OCI-LY3 (cell line): ENCODE data around the gene ANKRD36B.
"Not testable (repeated sequence)": the region's sequence is repeated elsewhere in the genome, so short reads cannot be mapped to it uniquely, and the experiment has no call there.

Source experiments
- H2AFZ ChIP-seq: fragments of 200-600, 300-600 bp; shearing (Covaris generic); 2 replicates; pipeline ENCODE4 v1.6.0; 2014; ENCODE audit warnings: antibody characterized with exemption, low read depth, low read length
- H3K27ac ChIP-seq: fragments of 200-600, 300-600 bp; sonication (generic); 2 replicates; pipeline ENCODE4 v1.5.1; 2014; ENCODE audit warnings: mild to moderate bottlenecking, low read length, moderate library complexity, mixed read lengths
- H3K27me3 ChIP-seq: fragments of 200-600, 300-600 bp; sonication (generic); 2 replicates; pipeline ENCODE4 v1.6.1; 2014; ENCODE audit warnings: low read depth, low read length, mixed read lengths
- H3K36me3 ChIP-seq: fragments of 200-600, 300-600 bp; sonication (generic); replicated peaks from 2 replicates; pipeline ENCODE3; 2014; ENCODE audit warnings: low read depth, low read length, mixed read lengths
- H3K4me1 ChIP-seq: fragments of 300-600, 200-600 bp; sonication (generic); 2 replicates; pipeline ENCODE4 v1.6.1; 2014; ENCODE audit warnings: low read length, mixed read lengths
- H3K4me2 ChIP-seq: fragments of 200-600, 300-600 bp; sonication (generic); 2 replicates; pipeline ENCODE4 v1.6.1; 2014; ENCODE audit warnings: low read length, mixed read lengths
- H3K4me3 ChIP-seq: fragments of 300-600, 200-600 bp; sonication (generic); 2 replicates; pipeline ENCODE4 v1.5.1; 2014; ENCODE audit warnings: antibody characterized with exemption, mild to moderate bottlenecking, low read length, moderate library complexity
- H3K79me2 ChIP-seq: fragments of 300-600, 200-600 bp; shearing (Covaris generic); 2 replicates; pipeline ENCODE4 v1.6.1; 2014; ENCODE audit warnings: mild to moderate bottlenecking, low read length, mixed read lengths
- H3K9ac ChIP-seq: fragments of 300-600, 200-600 bp; shearing (Covaris generic); 2 replicates; pipeline ENCODE4 v1.6.0; 2014; ENCODE audit warnings: mild to moderate bottlenecking, low read length, moderate library complexity
- H3K9me3 ChIP-seq: fragments of 200-600, 300-600 bp; shearing (Covaris generic); 2 replicates; pipeline ENCODE4 v1.6.1; 2014; ENCODE audit warnings: low read length, mixed read lengths; ENCODE audit not compliant: insufficient read depth
- H4K20me1 ChIP-seq: fragments of 200-600, 300-600 bp; sonication (generic); 2 replicates; pipeline ENCODE4 v1.6.1; 2016; ENCODE audit warnings: low read length, mixed read lengths; ENCODE audit not compliant: insufficient read depth
- TF ChIP-seq, protein P1 (sequence below): fragments of 200-600, 300-600 bp; sonication (generic); IDR thresholded peaks from 2 replicates; pipeline ENCODE4 v1.5.1; 2014; ENCODE audit warnings: antibody characterized with exemption, low read length, low read depth

ANKRD36B gene

DNA sequence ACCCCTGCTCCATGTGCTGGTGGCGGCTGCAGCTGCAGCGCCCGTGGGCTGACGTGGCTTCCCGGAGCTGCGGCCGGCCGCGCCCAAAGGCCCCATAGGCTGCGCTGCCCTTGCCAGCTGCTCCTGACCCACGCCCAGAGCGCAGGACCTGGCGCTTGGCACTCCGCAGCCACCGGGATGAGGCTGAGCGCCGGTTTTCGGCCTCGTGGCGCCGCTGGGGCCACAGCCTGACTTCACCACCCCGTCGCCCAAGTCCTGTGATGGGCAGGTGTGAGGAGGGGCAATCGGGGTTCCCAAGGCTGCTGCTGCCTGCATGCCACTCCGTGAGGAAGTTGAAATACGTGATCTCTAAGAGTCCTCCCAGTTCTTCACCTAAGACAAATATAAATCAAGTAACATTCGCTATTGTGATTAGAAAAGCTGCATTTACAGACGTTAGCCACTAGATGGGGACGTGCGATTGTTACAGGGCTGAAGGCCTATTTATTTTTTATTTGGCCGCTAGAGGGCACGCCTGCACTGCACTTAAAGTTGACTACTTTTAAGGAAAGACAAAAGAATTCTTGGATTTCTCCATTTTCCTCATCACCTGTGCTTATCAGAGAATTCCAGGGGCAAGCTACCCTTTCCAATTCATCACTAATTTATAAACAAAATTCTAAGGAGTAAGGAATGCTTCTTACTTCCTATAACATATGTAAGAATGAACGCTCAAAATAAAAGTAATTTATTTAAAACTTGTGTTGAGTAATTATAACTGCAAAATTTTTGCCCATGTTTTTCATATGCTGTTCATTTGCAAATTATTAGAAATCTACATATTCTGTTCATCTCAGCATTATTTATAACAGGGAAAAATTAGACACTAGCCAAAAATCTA is 1.1 kb upstream of the ANKRD36B start:
- H3K4me1 ChIP-seq, H4K20me1 ChIP-seq, H3K9me3 ChIP-seq, H3K36me3 ChIP-seq, H3K27me3 ChIP-seq, H3K79me2 ChIP-seq: not testable (repeated sequence)
- peak overlapping the region; percentile 81 for H3K4me2 ChIP-seq
- H3K4me3 ChIP-seq, result peak overlapping the region; percentile 83
- peak overlapping the region; percentile 90 for H2AFZ ChIP-seq
- TF ChIP-seq, protein P1, sequence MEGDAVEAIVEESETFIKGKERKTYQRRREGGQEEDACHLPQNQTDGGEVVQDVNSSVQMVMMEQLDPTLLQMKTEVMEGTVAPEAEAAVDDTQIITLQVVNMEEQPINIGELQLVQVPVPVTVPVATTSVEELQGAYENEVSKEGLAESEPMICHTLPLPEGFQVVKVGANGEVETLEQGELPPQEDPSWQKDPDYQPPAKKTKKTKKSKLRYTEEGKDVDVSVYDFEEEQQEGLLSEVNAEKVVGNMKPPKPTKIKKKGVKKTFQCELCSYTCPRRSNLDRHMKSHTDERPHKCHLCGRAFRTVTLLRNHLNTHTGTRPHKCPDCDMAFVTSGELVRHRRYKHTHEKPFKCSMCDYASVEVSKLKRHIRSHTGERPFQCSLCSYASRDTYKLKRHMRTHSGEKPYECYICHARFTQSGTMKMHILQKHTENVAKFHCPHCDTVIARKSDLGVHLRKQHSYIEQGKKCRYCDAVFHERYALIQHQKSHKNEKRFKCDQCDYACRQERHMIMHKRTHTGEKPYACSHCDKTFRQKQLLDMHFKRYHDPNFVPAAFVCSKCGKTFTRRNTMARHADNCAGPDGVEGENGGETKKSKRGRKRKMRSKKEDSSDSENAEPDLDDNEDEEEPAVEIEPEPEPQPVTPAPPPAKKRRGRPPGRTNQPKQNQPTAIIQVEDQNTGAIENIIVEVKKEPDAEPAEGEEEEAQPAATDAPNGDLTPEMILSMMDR, result peak; percentile 90
- peak overlapping the region; percentile 86 for H3K9ac ChIP-seq
- peak overlapping the region; percentile 81 for H3K27ac ChIP-seq

DNA sequence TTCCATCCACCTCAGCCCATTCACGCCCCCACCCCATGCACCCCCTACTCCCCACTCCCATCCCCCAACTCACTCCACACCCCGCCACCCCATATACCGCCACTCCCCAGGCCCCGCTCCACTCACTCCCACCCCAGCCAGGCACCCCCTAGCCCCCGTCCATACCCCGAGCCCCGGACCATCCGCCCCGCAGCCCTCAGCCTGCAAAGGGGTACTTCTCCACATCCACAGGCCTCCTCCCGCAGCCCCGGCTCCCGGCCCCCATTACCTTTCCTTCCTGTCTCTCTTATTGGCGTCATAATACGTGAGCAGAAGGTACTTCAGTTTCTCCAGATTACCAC is 450 bp downstream of the ANKRD36B start:
- H3K79me2 ChIP-seq, H4K20me1 ChIP-seq, H3K4me1 ChIP-seq, H3K27me3 ChIP-seq, H3K9me3 ChIP-seq, H3K36me3 ChIP-seq: not testable (repeated sequence)
- peak overlapping the region; percentile 94 for H3K4me3 ChIP-seq
- H3K4me2 ChIP-seq, result peak overlapping the region; percentile 59
- H2AFZ ChIP-seq, result 0 out of 2 replicates have a peak overlapping the region, but pooled peaks have one; percentile 85
- H3K9ac ChIP-seq, result peak overlapping the region; percentile 82
- H3K27ac ChIP-seq, result peak overlapping the region; percentile 78

DNA sequence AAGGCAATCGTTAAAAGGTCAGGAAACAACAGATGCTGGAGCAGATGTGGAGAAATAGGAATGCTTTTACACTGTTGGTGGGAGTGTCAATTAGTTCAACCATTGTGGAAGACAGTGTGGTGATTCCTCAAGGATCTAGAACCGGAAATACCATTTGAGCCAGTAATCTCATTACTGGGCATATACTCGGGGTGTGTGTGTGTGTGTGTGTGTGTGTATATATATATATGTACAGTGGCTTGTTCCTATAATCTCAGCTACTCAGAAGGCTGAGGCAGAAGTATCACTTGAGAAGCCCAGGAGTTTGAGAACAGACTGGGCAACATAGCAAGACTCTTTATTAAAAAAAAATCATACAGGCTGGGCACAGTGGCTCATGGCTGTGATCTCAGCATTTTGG is 24.0 kb downstream of the ANKRD36B start:
- not testable (repeated sequence) for H2AFZ ChIP-seq, H3K4me2 ChIP-seq, H3K27ac ChIP-seq, H3K4me1 ChIP-seq, H3K79me2 ChIP-seq, H3K27me3 ChIP-seq, H3K36me3 ChIP-seq, H3K9ac ChIP-seq, H3K9me3 ChIP-seq, H4K20me1 ChIP-seq, H3K4me3 ChIP-seq

GRCh38 chr2:97552406-97552805 is 37.3 kb downstream of the ANKRD36B start:
- not testable (repeated sequence) for H3K4me1 ChIP-seq, H3K27ac ChIP-seq, H3K79me2 ChIP-seq, H3K27me3 ChIP-seq, H3K9ac ChIP-seq, H2AFZ ChIP-seq, H4K20me1 ChIP-seq, H3K4me2 ChIP-seq, H3K9me3 ChIP-seq, H3K36me3 ChIP-seq, H3K4me3 ChIP-seq

DNA sequence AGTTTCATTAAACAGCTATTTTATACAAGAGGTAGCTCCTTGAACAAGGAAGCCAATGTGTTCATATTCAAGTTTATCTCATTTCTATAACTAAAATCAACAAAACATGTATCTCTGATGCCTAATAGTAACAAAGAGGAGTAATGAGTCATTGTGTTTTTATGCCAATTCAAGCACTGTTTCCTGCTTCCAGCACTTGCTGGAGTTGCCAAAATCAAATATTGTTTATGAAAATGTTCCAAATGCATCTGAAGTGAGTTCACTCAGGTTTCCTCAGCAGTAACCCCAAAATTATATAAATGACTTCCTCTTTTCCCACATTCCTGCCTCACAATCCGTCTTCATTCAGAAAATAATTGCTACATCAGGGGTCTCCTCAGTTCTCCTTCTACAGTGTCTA is 39.2 kb downstream of the ANKRD36B start:
- H3K36me3 ChIP-seq, H4K20me1 ChIP-seq, H3K9ac ChIP-seq, H3K4me1 ChIP-seq, H3K27me3 ChIP-seq, H3K4me3 ChIP-seq, H3K27ac ChIP-seq, H3K4me2 ChIP-seq, H3K9me3 ChIP-seq, H3K79me2 ChIP-seq, H2AFZ ChIP-seq: not testable (repeated sequence)

DNA sequence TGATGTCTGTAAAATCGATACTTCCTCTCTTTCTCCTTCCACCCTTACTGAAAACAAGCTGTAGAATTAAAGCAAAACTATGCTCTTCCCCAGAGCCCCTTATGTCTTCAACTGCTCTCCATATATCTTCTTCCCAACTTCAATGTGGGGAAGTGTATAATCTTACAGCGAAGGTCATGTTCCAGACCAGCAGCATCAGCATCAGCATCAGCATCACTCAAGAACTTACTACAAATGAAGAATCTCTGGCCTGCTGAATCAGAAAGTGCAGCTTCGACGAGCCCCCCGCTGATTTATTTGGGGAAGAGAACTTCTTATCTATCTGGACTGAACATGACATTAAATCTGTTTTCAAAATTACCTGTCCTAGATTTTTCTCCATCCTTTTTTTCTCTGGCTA is 40.6 kb downstream of the ANKRD36B start:
- not testable (repeated sequence) for H3K79me2 ChIP-seq, H3K9me3 ChIP-seq, H3K27ac ChIP-seq, H3K4me2 ChIP-seq, H4K20me1 ChIP-seq, H3K9ac ChIP-seq, H2AFZ ChIP-seq, H3K27me3 ChIP-seq, H3K36me3 ChIP-seq, H3K4me3 ChIP-seq, H3K4me1 ChIP-seq

- not testable (repeated sequence) for H3K27ac ChIP-seq
Observed at GRCh38 chr2:97548536-97548935, 41.1 kb downstream of the ANKRD36B start.

More at GRCh38 chr2:97548536-97548935, 41.1 kb downstream of the ANKRD36B start:
- H3K79me2 ChIP-seq, H3K36me3 ChIP-seq, H3K4me2 ChIP-seq, H3K9me3 ChIP-seq, H3K4me1 ChIP-seq, H3K9ac ChIP-seq, H3K27me3 ChIP-seq, H3K4me3 ChIP-seq, H2AFZ ChIP-seq, H4K20me1 ChIP-seq: not testable (repeated sequence)
